Keratinocyte (primary cell): Measurements from ENCODE around the gene GAREM1. TPM values are rescaled to one million over a fixed set of nuclear protein-coding genes. Genes with fewer than 3 reads are reported as not detected.
"Not testable (repeated sequence)": the region's sequence is repeated elsewhere in the genome, so short reads cannot be mapped to it uniquely, and the experiment has no call there.

Experiments
- DNase-seq: peaks from one replicate; pipeline ENCODE4 v3.0.0-alpha.2; 2011; ENCODE audit warnings: low read depth, missing footprints, low spot score
- FAIRE-seq: peaks from 2 replicates; lab custom pipeline; 2011; peaks lifted over from hg19 to GRCh38; lab: Jason Lieb, UNC
- H2AFZ ChIP-seq: 2 replicates; pipeline ENCODE4 v1.6.0; 2012; ENCODE audit warnings: low read length, control low read depth, inconsistent platforms; ENCODE audit not compliant: control insufficient read depth
- H3K27ac ChIP-seq: 2 replicates; pipeline ENCODE4 v1.5.1; 2011; ENCODE audit warnings: low read length; ENCODE audit not compliant: control insufficient read depth, insufficient read depth
- H3K27me3 ChIP-seq: 3 replicates; pipeline ENCODE4 v1.6.0; 2011; ENCODE audit warnings: low read length; ENCODE audit not compliant: control insufficient read depth, insufficient read depth; ENCODE audit errors: extremely low read depth
- H3K36me3 ChIP-seq, 2 experiments: 2 replicates in 1 of 2; 3 replicates in 1 of 2; pipeline ENCODE4 v1.5.1; 2011; ENCODE audit warnings: low read length in 2 of 2, mild to moderate bottlenecking in 1 of 2; ENCODE audit not compliant: control insufficient read depth in 2 of 2, insufficient read depth in 2 of 2; ENCODE audit errors: extremely low read depth in 1 of 2
- H3K4me1 ChIP-seq: 3 replicates; pipeline ENCODE4 v1.5.1; 2011; ENCODE audit warnings: low read length; ENCODE audit not compliant: control insufficient read depth, insufficient read depth; ENCODE audit errors: extremely low read depth
- H3K4me2 ChIP-seq: 3 replicates; pipeline ENCODE4 v1.6.0; 2011; ENCODE audit warnings: low read depth, low read length; ENCODE audit not compliant: control insufficient read depth, insufficient read depth; ENCODE audit errors: extremely low read depth
- H3K4me3 ChIP-seq, 3 experiments: fragments of 200-600 bp in 1 of 3; sonication (generic) in 1 of 3; 2 replicates in 2 of 3; 3 replicates in 1 of 3; pipeline ENCODE4 v1.5.1; 2011 to 2016; ENCODE audit warnings: low read length in 3 of 3, mild to moderate bottlenecking in 3 of 3, control low read depth in 2 of 3, inconsistent platforms in 1 of 3, low read depth in 1 of 3, mixed read lengths in 1 of 3, mixed run types in 1 of 3, moderate library complexity in 1 of 3; ENCODE audit not compliant: control insufficient read depth in 2 of 3, insufficient read depth in 2 of 3; ENCODE audit errors: extremely low read depth in 1 of 3
- H3K79me2 ChIP-seq: 2 replicates; pipeline ENCODE4 v1.6.0; 2012; ENCODE audit warnings: low read length; ENCODE audit not compliant: control insufficient read depth, insufficient read depth
- H3K9ac ChIP-seq: 3 replicates; pipeline ENCODE4 v1.6.0; 2011; ENCODE audit warnings: low read length; ENCODE audit not compliant: control insufficient read depth, insufficient read depth; ENCODE audit errors: extremely low read depth
- H3K9me1 ChIP-seq: 3 replicates; pipeline ENCODE4 v1.6.0; 2011; ENCODE audit warnings: low read length; ENCODE audit not compliant: control insufficient read depth, insufficient read depth; ENCODE audit errors: extremely low read depth
- H3K9me3 ChIP-seq: 2 replicates; pipeline ENCODE4 v1.5.1; 2012; ENCODE audit warnings: low read depth, low read length; ENCODE audit not compliant: control insufficient read depth
- H4K20me1 ChIP-seq: 3 replicates; pipeline ENCODE4 v1.6.0; 2011; ENCODE audit warnings: low read length; ENCODE audit not compliant: control insufficient read depth, insufficient read depth; ENCODE audit errors: extremely low read depth
- CTCF ChIP-seq, 3 experiments: IDR thresholded peaks in 1 of 3; conservative IDR thresholded peaks in 1 of 3; optimal IDR thresholded peaks in 1 of 3; 2 replicates in 2 of 3; 3 replicates in 1 of 3; pipeline versions ENCODE3 to v1.5.1; 2011; ENCODE audit warnings: low read length in 3 of 3, mild to moderate bottlenecking in 3 of 3, moderate library complexity in 2 of 3, control low read depth in 1 of 3, inconsistent platforms in 1 of 3; ENCODE audit not compliant: insufficient read depth in 2 of 3; ENCODE audit errors: extremely low read depth in 1 of 3
- EZH2 ChIP-seq: IDR thresholded peaks from one replicate; pipeline ENCODE4 v1.6.1; 2012; ENCODE audit warnings: inconsistent platforms, mild to moderate bottlenecking, low read length, moderate library complexity
- dilution Hi-C: fragments of 300-500 bp; cut with MboI; formaldehyde crosslinking; loops from one replicate; pipeline ENCODE4 v1.7.0; 2020; ENCODE audit warnings: low sequenced_read_pairs; ENCODE audit not compliant: extremely low pct_ligation_motif_present
- polyA plus RNA-seq, 5 experiments: library from polyadenylated mRNA; depleted of rRNA in 3 of 5; stranded (reverse) in 3 of 5; stranded (forward) in 1 of 5; unstranded in 1 of 5; fragments of >200 nt; gene quantifications; 1 replicate in 1 of 5; 2 replicates in 3 of 5; 3 replicates in 1 of 5; pipeline versions ENCODE4 v1.2.1 to v1.2.3, GENCODE V29; 2011 to 2012; ENCODE audit warnings: missing spikeins in 2 of 5, low read depth in 1 of 5, low replicate concordance in 1 of 5

GAREM1 gene
- polyA plus RNA-seq, 1 donor (not counting 4 experiments of a cell fraction or from before 2014, with no cell fraction given) = 3.8 TPM

GRCh38 chr18:32346671-32347070 is 124.0 kb downstream of the GAREM1 start:
- no peak overlapping the region for H2AFZ ChIP-seq
- H3K9me1 ChIP-seq = no peaks in the 10 kb centered on the region
- H3K27me3 ChIP-seq = no peaks in the 10 kb centered on the region
- no peak overlapping the region for H3K4me3 ChIP-seq
- H3K9ac ChIP-seq = no peak overlapping the region
- no peaks in the 10 kb centered on the region for H3K9me3 ChIP-seq
- no peak overlapping the region for H3K4me2 ChIP-seq
- FAIRE-seq (no peak), DNase-seq (no peak)
- peaks cover 17% of the 10 kb centered on the region for H3K4me1 ChIP-seq
- no peaks in the 10 kb centered on the region for H3K36me3 ChIP-seq
- no peak overlapping the region for H3K27ac ChIP-seq
- H4K20me1 ChIP-seq = no peaks in the 10 kb centered on the region
- dilution Hi-C loops = no loop called here
- TF ChIP-seq EZH2 (no peak), CTCF (optimal IDR thresholded peaks at IDR 0.05 in 1 of 3, IDR thresholded peaks at IDR 0.05 in 1 of 3, conservative IDR thresholded peaks at IDR 0.05 in 1 of 3; ENCODE audit: extremely low read depth in 1 of 3, insufficient read depth in 2 of 3, low read length in 3 of 3) (no peak)
- H3K79me2 ChIP-seq = no peaks in the 10 kb centered on the region

DNA sequence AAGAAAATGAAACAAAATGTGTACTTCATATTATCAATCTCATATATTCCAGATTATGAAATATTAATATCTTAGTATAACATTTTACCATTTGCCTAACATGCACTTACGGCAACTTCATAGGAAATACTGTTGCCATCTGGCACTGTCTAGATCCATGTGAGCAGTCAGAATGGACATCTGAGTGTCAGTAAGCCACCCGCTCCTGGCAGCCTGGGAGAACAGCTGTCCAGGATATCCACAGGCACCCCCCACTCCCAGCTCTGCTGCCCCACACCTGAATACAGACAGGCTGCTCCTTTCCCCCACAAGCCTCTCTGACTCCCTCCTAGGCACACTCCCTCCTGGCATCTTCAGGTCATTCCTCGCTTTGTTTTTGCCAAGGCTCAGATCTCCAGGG is 127.0 kb downstream of the GAREM1 start:
- dilution Hi-C loops = no loop called here
- no peak for FAIRE-seq

DNA sequence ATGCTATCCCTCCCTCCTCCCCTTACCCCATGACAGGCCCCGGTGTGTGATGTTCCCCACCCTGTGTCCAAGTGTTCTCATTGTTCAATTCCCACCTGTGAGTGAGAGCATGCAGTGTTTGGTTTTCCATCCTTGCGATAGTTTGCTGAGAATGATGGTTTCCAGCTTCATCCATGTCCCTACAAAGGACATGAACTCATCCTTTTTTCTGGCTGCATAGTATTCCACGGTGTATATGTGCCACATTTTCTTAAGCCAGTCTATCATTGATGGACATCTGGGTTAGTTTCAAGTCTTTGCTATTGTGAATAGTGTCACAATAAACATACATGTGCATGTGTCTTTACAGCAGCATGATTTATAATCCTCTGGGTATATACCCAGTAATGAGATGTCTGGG is 129.6 kb downstream of the GAREM1 start:
- H3K79me2 ChIP-seq, H3K27me3 ChIP-seq, H3K4me1 ChIP-seq, H3K9me1 ChIP-seq, H3K9ac ChIP-seq, dilution Hi-C loops, H3K27ac ChIP-seq, H3K9me3 ChIP-seq, H2AFZ ChIP-seq, H4K20me1 ChIP-seq, FAIRE-seq, DNase-seq, H3K4me2 ChIP-seq, H3K4me3 ChIP-seq, H3K36me3 ChIP-seq: not testable (repeated sequence)

More for the DNA sequence above, 127.0 kb downstream of the GAREM1 start:
- Histone ChIP-seq H3K9ac (no peak overlapping the region), H3K9me3 (no peaks in the 10 kb centered on the region), H2AFZ (no peak overlapping the region), H4K20me1 (no peaks in the 10 kb centered on the region), H3K4me1 (no peaks in the 10 kb centered on the region), H3K27ac (no peak overlapping the region), H3K79me2 (no peaks in the 10 kb centered on the region), H3K4me2 (no peak overlapping the region), H3K9me1 (no peaks in the 10 kb centered on the region), H3K36me3 (no peaks in the 10 kb centered on the region), H3K4me3 (no peak overlapping the region), H3K27me3 (no peaks in the 10 kb centered on the region)
- TF ChIP-seq EZH2 (no peak), CTCF (optimal IDR thresholded peaks at IDR 0.05 in 1 of 3, IDR thresholded peaks at IDR 0.05 in 1 of 3, conservative IDR thresholded peaks at IDR 0.05 in 1 of 3; ENCODE audit: extremely low read depth in 1 of 3, insufficient read depth in 2 of 3, low read length in 3 of 3) (no peak)
- DNase-seq = no peak
